HepG2 (cell line): Measurements from ENCODE around the gene RPL35. TPM values are rescaled to one million over a fixed set of nuclear protein-coding genes. Genes with fewer than 3 reads are reported as not detected.
A peak's percentile ranks its signal among the peaks of the same experiment; 100 is the strongest.

Source experiments
- ATF7 ChIP-seq, 2 experiments: fragments of 450-650 bp in 1 of 2; sonication (generic) in 1 of 2; formaldehyde crosslinking in 1 of 2; IDR thresholded peaks; 2 replicates each; pipeline versions ENCODE4 v1.4.0 to v1.6.1; 2016 to 2020; ENCODE audit warnings: antibody characterized with exemption in 1 of 2, mild to moderate bottlenecking in 1 of 2, missing genetic modification reagents in 1 of 2
- ETS1 ChIP-seq: sonication (generic); formaldehyde crosslinking; IDR thresholded peaks from 2 replicates; pipeline ENCODE4 v1.4.0; 2020; ENCODE audit warnings: missing genetic modification reagents
- IKZF4 ChIP-seq: sonication (generic); formaldehyde crosslinking; IDR thresholded peaks from 2 replicates; pipeline ENCODE4 v1.5.1; 2020; ENCODE audit warnings: borderline replicate concordance, mild to moderate bottlenecking, low read depth, missing genetic modification reagents; ENCODE audit errors: not compliant biosample characterization
- SP140L ChIP-seq: sonication (generic); formaldehyde crosslinking; IDR thresholded peaks from 2 replicates; pipeline ENCODE4 v1.4.0; 2020; ENCODE audit warnings: missing genetic modification reagents, borderline replicate concordance
- SYNCRIP ChIP-seq: fragments of 200-400 bp; formaldehyde crosslinking; IDR thresholded peaks from 2 replicates; pipeline ENCODE4 v1.6.1; 2018; ENCODE audit warnings: mild to moderate bottlenecking, low read depth, low read length; ENCODE audit not compliant: insufficient read depth
- ZHX2 ChIP-seq, 2 experiments: sonication (generic) in 1 of 2; formaldehyde crosslinking in 1 of 2; IDR thresholded peaks; 2 replicates each; pipeline versions ENCODE4 v1.6.1 to v1.9.0; 2014 to 2022; ENCODE audit warnings: antibody characterized with exemption in 1 of 2, borderline replicate concordance in 1 of 2, inconsistent platforms in 1 of 2, low read depth in 1 of 2, missing genetic modification reagents in 1 of 2
- ZNF687 ChIP-seq: sonication (generic); formaldehyde crosslinking; IDR thresholded peaks from 2 replicates; pipeline ENCODE4 v1.5.1; 2020; ENCODE audit warnings: mild to moderate bottlenecking, missing genetic modification reagents, moderate library complexity
- polyA plus RNA-seq, 8 experiments: library from polyadenylated mRNA; depleted of rRNA in 3 of 8; stranded (reverse) in 7 of 8; unstranded in 1 of 8; fragments of >200 nt; fragmentation: Illumina TruSeq in 4 of 8; extraction: Trizol in 4 of 8; gene quantifications; 2 replicates each; pipeline versions ENCODE4 v1.2.1 to v1.2.3, GENCODE V29; 2011 to 2016; ENCODE audit warnings: low read depth in 4 of 8, missing spikeins in 1 of 8, mixed read lengths in 1 of 8; ENCODE audit not compliant: insufficient read depth in 1 of 8
- total RNA-seq, 5 experiments: library from RNA; depleted of rRNA; stranded (reverse); fragments of >200 nt; fragmentation: Illumina TruSeq; extraction: Trizol; gene quantifications; 2 replicates each; pipeline ENCODE4 v1.2.3, GENCODE V29; 2016; ENCODE audit warnings: low read depth in 1 of 5
- TF ChIP-seq, protein P1 (sequence below): sonication (generic); formaldehyde crosslinking; IDR thresholded peaks from 2 replicates; pipeline ENCODE4 v1.5.1; 2020; ENCODE audit warnings: mild to moderate bottlenecking, moderate library complexity, missing genetic modification reagents
- TF ChIP-seq, protein P2 (sequence below): sonication (generic); formaldehyde crosslinking; IDR thresholded peaks from 2 replicates; pipeline ENCODE4 v1.4.0; 2020; ENCODE audit warnings: missing genetic modification reagents

Gene RPL35
- total and polyA plus RNA-seq, 2 of the 13 experiments (the other 11 are each of a cell fraction or from before 2014, with no cell fraction given): 2,153 to 2,935 TPM

DNA sequence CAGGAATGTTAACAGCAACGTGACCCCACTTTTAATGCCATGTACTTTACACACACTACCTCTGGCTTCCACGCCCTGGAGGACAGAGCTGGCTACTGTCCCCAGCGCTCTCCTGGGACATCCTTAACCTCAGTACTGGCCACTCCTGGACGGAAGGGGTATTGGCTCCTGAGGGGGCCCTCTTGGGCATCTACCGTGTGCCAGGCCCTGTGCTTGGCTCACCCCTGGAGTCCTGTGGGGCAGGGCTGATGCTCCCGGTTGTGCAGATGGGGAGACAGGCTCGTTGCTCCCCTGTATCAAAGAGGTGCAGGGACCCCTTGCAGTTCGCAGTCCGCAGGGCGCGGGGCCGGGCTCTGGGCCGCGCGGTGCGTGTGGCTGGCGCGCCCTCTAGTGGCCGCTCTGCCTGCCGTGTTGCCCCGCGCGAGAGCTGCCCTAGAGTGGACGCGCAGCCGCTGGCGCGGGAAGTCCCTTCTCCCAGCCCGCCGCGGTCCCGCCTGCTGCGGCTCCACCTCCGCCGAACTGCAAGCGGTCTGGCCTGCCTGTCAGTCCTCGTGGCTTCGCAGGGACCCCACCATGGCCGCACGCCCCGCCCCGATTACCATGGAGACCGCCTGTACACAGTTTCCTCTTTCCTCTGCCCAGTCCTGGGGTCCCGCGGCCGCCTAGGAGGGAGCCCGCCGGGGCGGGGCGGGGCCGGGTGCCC is 8.8 kb downstream of the RPL35 start, which contains the start of gene WDR38 (continued):
- TF ChIP-seq IKZF4 (CRISPR knock-in tag): no peak
- TF ChIP-seq SP140L (CRISPR knock-in tag): no peak
- no peak for TF ChIP-seq ATF7 (IDR thresholded peaks at IDR 0.05)
- TF ChIP-seq ATF7 (CRISPR knock-in tag; IDR thresholded peaks at IDR 0.05): no peak
- no peak for TF ChIP-seq ZHX2 (IDR thresholded peaks at IDR 0.05; ENCODE audit: low read depth)
- TF ChIP-seq ZHX2 (CRISPR knock-in tag; IDR thresholded peaks at IDR 0.05; ENCODE audit: borderline replicate concordance): no peak
- TF ChIP-seq ETS1 (CRISPR knock-in tag): no peak
- TF ChIP-seq, protein P1, sequence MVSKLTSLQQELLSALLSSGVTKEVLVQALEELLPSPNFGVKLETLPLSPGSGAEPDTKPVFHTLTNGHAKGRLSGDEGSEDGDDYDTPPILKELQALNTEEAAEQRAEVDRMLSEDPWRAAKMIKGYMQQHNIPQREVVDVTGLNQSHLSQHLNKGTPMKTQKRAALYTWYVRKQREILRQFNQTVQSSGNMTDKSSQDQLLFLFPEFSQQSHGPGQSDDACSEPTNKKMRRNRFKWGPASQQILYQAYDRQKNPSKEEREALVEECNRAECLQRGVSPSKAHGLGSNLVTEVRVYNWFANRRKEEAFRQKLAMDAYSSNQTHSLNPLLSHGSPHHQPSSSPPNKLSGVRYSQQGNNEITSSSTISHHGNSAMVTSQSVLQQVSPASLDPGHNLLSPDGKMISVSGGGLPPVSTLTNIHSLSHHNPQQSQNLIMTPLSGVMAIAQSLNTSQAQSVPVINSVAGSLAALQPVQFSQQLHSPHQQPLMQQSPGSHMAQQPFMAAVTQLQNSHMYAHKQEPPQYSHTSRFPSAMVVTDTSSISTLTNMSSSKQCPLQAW (CRISPR knock-in tag): peak; percentile 70
- TF ChIP-seq, protein P2, sequence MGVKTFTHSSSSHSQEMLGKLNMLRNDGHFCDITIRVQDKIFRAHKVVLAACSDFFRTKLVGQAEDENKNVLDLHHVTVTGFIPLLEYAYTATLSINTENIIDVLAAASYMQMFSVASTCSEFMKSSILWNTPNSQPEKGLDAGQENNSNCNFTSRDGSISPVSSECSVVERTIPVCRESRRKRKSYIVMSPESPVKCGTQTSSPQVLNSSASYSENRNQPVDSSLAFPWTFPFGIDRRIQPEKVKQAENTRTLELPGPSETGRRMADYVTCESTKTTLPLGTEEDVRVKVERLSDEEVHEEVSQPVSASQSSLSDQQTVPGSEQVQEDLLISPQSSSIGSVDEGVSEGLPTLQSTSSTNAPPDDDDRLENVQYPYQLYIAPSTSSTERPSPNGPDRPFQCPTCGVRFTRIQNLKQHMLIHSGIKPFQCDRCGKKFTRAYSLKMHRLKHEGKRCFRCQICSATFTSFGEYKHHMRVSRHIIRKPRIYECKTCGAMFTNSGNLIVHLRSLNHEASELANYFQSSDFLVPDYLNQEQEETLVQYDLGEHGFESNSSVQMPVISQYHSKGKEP (CRISPR knock-in tag): no peak
- TF ChIP-seq SYNCRIP: no peak
- peak; percentile 75 for TF ChIP-seq ZNF687
